ENCODE data around the gene LYPD6. TPM values are rescaled to one million over a fixed set of nuclear protein-coding genes. Genes with fewer than 3 reads are reported as not detected.

LYPD6 gene
- total RNA-seq, 1 donor from 2014 or later: 0.26 TPM

DNA sequence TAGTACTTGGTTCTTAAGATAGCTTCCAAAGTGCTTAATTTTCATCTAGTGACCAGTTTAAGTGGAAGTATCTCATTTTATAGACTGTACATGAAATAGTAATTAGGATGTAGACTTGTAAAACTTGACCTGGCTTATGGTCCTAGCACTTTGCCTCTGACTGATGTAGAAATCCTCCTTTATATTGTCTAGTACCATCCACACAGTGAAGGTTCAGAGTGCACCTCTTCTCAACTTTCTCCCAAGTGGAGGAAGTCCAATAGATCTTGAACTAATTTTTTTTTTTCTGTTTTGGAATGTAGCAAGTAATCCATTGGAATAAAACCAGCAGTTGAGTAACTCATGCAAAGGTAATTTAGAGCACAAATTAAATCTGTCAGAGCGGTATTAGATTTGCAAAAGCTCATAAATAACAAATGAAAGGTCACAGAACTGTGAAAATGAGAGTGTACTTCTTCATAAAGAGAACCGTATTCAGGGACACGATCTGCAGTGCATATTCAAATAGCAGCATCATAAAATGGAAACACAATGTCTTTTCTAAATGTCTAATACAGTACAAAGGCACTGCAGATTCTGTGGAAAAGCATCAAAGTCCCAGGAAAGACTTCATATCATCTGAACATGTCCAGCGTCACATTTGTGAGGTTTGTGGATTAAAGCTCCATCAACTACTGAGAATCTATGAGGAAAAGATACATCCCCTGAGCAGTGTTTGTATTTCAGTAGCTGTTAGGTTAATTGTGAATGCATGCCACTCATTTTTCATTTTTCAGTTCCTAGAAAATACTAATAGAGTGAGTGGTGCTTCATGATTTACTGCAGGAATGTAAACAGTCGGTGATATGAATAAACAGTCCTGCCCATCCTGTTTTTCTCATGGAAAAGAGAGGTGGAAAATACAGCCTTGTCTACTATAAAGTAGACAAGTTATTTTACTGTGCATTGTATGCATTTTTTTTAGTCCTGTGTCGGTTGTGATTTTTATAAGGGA lies 100.7 kb downstream of the LYPD6 start:
- Histone ChIP-seq H3K27me3 (ENCODE audit: control insufficient read depth, insufficient read depth, low read length) (no peaks in the 10 kb centered on the region), H3K4me3 (ENCODE audit: low read depth, low read length) (no peak overlapping the region), H3K36me3 (ENCODE audit: control insufficient read depth, insufficient read depth, low read length) (no peaks in the 10 kb centered on the region)
- TF ChIP-seq, protein P1, sequence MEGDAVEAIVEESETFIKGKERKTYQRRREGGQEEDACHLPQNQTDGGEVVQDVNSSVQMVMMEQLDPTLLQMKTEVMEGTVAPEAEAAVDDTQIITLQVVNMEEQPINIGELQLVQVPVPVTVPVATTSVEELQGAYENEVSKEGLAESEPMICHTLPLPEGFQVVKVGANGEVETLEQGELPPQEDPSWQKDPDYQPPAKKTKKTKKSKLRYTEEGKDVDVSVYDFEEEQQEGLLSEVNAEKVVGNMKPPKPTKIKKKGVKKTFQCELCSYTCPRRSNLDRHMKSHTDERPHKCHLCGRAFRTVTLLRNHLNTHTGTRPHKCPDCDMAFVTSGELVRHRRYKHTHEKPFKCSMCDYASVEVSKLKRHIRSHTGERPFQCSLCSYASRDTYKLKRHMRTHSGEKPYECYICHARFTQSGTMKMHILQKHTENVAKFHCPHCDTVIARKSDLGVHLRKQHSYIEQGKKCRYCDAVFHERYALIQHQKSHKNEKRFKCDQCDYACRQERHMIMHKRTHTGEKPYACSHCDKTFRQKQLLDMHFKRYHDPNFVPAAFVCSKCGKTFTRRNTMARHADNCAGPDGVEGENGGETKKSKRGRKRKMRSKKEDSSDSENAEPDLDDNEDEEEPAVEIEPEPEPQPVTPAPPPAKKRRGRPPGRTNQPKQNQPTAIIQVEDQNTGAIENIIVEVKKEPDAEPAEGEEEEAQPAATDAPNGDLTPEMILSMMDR (IDR thresholded peaks at IDR 0.05; ENCODE audit: insufficient read depth, low read length, severe bottlenecking): no peak
- FAIRE-seq: no peak
- no peak for DNase-seq (ENCODE audit: low read depth)

- H3K27me3 ChIP-seq (ENCODE audit: control insufficient read depth, insufficient read depth, low read length): no peaks in the 10 kb centered on the region
- FAIRE-seq (no peak), DNase-seq (ENCODE audit: low read depth) (no peak)
- H3K4me3 ChIP-seq (ENCODE audit: low read depth, low read length): no peak overlapping the region
- H3K36me3 ChIP-seq (ENCODE audit: control insufficient read depth, insufficient read depth, low read length): no peaks in the 10 kb centered on the region
- TF ChIP-seq, protein P1 (IDR thresholded peaks at IDR 0.05; ENCODE audit: insufficient read depth, low read length, severe bottlenecking): no peak
Observed at GRCh38 chr2:149438330-149438960, 108.1 kb downstream of the LYPD6 start.

- DNase-seq (ENCODE audit: low read depth) (no peak), FAIRE-seq (no peak)
- TF ChIP-seq, protein P1 (IDR thresholded peaks at IDR 0.05; ENCODE audit: insufficient read depth, low read length, severe bottlenecking): no peak
- H3K27me3 ChIP-seq (ENCODE audit: control insufficient read depth, insufficient read depth, low read length): no peaks in the 10 kb centered on the region
- no peak overlapping the region for H3K4me3 ChIP-seq (ENCODE audit: low read depth, low read length)
- H3K36me3 ChIP-seq (ENCODE audit: control insufficient read depth, insufficient read depth, low read length): no peaks in the 10 kb centered on the region
Observed at GRCh38 chr2:149441255-149441654, 110.9 kb downstream of the LYPD6 start.

DNA sequence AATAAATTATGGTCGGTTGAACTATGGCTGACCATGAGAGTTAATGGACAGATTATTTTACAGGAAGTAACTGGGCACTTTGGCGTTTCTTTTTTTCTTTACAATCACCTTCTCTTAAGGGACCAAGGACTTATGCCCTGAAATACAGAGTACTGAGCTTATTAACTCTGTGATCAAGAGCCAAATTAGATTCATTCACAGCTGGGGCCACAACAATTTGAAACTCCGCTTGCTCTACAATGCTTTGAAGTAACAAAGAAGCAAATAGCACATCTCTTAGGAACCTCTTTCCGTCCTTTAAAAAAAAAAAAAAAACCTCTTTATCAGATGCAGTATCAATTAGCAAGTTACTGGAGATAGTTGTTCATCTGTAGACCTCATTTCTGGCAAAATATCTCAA lies 112.0 kb downstream of the LYPD6 start:
- DNase-seq (ENCODE audit: low read depth): no peak
- H3K4me3 ChIP-seq (ENCODE audit: low read depth, low read length): no peak overlapping the region
- no peaks in the 10 kb centered on the region for H3K36me3 ChIP-seq (ENCODE audit: control insufficient read depth, insufficient read depth, low read length)
- H3K27me3 ChIP-seq (ENCODE audit: control insufficient read depth, insufficient read depth, low read length): no peaks in the 10 kb centered on the region
- FAIRE-seq: no peak
- TF ChIP-seq, protein P1 (IDR thresholded peaks at IDR 0.05; ENCODE audit: insufficient read depth, low read length, severe bottlenecking): no peak

GRCh38 chr2:149443150-149443549 lies 112.8 kb downstream of the LYPD6 start:
- H3K4me3 ChIP-seq (ENCODE audit: low read depth, low read length): no peak overlapping the region
- H3K36me3 ChIP-seq (ENCODE audit: control insufficient read depth, insufficient read depth, low read length): no peaks in the 10 kb centered on the region
- DNase-seq (ENCODE audit: low read depth) (no peak), FAIRE-seq (no peak)
- TF ChIP-seq, protein P1 (IDR thresholded peaks at IDR 0.05; ENCODE audit: insufficient read depth, low read length, severe bottlenecking): no peak
- no peaks in the 10 kb centered on the region for H3K27me3 ChIP-seq (ENCODE audit: control insufficient read depth, insufficient read depth, low read length)
